ENCODE measurements around the gene AK5. TPM values are rescaled to one million over a fixed set of nuclear protein-coding genes. Genes with fewer than 3 reads are reported as not detected.

The AK5 gene
- total RNA-seq, 4 donors from 2014 or later, result 0.17 to 1.6 (median 0.56) TPM; not detected in 1

DNA sequence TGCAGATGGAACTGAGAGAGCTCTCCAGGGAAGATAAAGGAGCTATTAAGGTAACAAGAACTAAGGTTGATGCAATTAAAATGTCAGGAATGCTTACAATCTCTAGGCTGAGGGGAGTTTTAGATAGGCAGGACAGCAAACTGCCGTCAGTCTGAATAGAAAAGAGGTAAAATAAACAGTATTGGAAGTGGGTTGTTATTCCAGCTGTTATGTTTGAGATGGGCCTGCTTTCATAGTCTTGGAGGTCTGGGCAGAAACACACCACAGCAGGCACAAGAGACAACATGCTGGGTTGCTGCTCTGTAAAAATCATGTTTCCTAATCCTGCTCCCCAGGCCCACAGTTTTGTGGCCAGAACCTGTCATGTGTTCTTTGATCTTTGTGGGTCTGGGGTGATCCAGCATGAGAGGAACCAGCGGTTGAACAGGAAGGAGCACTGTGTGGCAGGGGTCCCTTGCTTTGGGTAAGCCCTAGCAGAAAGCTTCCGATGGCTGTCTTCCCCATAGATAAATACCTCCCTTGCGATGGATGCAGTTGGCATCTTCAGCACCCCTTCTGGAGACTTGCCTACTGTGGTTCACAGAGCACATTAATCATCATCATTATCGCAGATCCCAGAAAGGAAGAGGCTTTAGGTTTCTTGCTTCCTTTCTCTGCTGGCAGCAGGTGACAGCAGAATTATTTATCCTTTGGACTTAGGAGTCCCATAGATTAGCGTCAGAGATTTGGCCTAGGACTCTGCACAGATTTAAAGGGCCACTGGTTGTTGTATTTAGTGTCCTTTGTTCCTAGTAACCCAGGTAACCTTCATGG is 97.1 kb downstream of the AK5 start:
- Histone ChIP-seq H3K27me3 (no peaks in the 10 kb centered on the region), H3K4me3 (replicated peaks in 1 of 3) (no peak overlapping the region), H3K4me1 (no peaks in the 10 kb centered on the region), H3K36me3 (no peaks in the 10 kb centered on the region), H3K9me3 (no peaks in the 10 kb centered on the region), H3K27ac (no peak overlapping the region)
- intact Hi-C loops (cut with DNase I), result no loop called here
- 50 to 62% methylated on average over 6 of the region's 6 CpGs for WGBS, 2 donors
- no peak for DNase-seq
- TF ChIP-seq POLR2A (IDR thresholded peaks at IDR 0.05), result no peak
- TF ChIP-seq, protein P1, sequence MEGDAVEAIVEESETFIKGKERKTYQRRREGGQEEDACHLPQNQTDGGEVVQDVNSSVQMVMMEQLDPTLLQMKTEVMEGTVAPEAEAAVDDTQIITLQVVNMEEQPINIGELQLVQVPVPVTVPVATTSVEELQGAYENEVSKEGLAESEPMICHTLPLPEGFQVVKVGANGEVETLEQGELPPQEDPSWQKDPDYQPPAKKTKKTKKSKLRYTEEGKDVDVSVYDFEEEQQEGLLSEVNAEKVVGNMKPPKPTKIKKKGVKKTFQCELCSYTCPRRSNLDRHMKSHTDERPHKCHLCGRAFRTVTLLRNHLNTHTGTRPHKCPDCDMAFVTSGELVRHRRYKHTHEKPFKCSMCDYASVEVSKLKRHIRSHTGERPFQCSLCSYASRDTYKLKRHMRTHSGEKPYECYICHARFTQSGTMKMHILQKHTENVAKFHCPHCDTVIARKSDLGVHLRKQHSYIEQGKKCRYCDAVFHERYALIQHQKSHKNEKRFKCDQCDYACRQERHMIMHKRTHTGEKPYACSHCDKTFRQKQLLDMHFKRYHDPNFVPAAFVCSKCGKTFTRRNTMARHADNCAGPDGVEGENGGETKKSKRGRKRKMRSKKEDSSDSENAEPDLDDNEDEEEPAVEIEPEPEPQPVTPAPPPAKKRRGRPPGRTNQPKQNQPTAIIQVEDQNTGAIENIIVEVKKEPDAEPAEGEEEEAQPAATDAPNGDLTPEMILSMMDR (IDR thresholded peaks at IDR 0.05), result no peak

DNA sequence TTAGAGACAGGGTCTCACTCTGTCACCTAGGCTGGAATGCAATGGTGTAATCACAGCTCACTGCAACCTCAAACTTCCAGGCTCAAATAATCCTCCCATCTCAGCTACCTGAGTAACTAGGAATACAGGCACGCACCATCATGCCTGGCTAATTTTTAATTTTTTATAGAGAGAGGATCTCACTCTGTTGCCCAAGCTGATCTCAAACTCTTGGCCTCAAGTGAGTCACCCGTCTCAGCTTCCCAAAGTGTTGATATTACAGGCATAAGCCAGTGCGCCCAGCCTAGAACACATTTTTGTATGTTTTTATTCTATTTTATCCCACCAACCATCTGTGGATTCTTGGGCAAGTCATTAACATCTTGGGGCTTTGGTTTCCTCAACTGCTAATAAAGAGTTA is 100.5 kb downstream of the AK5 start:
- WGBS, 2 donors, result 92% methylated on average over 3 of the region's 3 CpGs
- H3K27me3 ChIP-seq, result no peaks in the 10 kb centered on the region
- H3K27ac ChIP-seq, result no peak overlapping the region
- TF ChIP-seq, protein P1 (IDR thresholded peaks at IDR 0.05), result no peak
- no peak for TF ChIP-seq POLR2A (IDR thresholded peaks at IDR 0.05)
- intact Hi-C loops (cut with DNase I), result no loop called here
- H3K9me3 ChIP-seq, result no peaks in the 10 kb centered on the region
- DNase-seq, result no peak
- no peaks in the 10 kb centered on the region for H3K36me3 ChIP-seq
- no peak overlapping the region for H3K4me3 ChIP-seq (replicated peaks in 1 of 3)
- no peaks in the 10 kb centered on the region for H3K4me1 ChIP-seq

DNA sequence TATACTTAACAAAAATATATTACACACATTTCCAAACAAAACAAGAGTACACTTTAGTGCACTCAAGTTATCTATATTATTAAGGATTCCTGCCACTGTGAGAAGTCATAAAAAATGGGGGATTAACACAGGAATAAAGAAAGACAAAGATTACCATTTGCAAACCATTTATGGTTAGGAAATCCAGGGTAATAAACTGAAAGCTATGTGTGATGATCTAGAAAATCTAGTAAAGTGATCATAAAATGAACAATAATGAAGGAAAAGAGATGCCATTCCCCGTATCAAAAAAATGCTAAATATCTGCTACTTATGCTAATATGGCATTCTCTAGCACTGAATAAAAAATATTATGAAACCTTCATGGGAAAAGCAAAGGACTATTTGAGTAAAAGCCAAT is 101.4 kb downstream of the AK5 start:
- Histone ChIP-seq H3K36me3 (no peaks in the 10 kb centered on the region), H3K27ac (no peak overlapping the region), H3K4me3 (replicated peaks in 1 of 3) (no peak overlapping the region), H3K27me3 (no peaks in the 10 kb centered on the region), H3K9me3 (no peaks in the 10 kb centered on the region), H3K4me1 (no peaks in the 10 kb centered on the region)
- no peak for DNase-seq
- WGBS, 2 donors, result 80 to 87% methylated on average over 1 of the region's 1 CpG
- TF ChIP-seq, protein P1 (IDR thresholded peaks at IDR 0.05), result no peak
- no peak for TF ChIP-seq POLR2A (IDR thresholded peaks at IDR 0.05)
- intact Hi-C loops (cut with DNase I), result no loop called here

- H3K9me3 ChIP-seq, result no peaks in the 10 kb centered on the region
- no peak for DNase-seq
Observed at GRCh38 chr1:77385551-77385950, 103.7 kb downstream of the AK5 start.

DNA sequence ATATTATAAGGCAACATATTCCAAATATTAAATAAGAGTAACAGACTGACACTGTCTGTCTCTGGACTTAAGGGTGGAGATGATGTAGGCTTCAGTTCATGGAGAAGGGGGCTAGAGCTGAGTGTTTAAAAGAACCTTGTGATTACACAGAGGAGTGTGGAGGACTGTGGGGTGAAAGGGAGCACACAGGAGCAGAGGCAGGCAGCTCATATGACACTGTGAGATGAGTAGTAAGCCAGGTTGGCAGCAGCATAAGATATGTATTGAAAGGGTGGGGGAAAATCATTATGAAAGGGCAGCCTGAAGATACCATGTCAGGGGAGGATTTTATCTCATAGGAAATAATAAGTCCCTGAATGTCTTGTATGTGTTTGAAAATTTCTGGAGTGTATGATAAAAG is 104.5 kb downstream of the AK5 start:
- Histone ChIP-seq H3K27me3 (no peaks in the 10 kb centered on the region), H3K9me3 (no peaks in the 10 kb centered on the region), H3K36me3 (no peaks in the 10 kb centered on the region), H3K4me3 (replicated peaks in 1 of 3) (no peak overlapping the region), H3K27ac (no peak overlapping the region), H3K4me1 (no peaks in the 10 kb centered on the region)
- DNase-seq, result no peak
- intact Hi-C loops (cut with DNase I), result no loop called here
- TF ChIP-seq POLR2A (IDR thresholded peaks at IDR 0.05), result no peak
- TF ChIP-seq, protein P1 (IDR thresholded peaks at IDR 0.05), result no peak

More at GRCh38 chr1:77385551-77385950, 103.7 kb downstream of the AK5 start:
- 89 to 92% methylated on average over 3 of the region's 3 CpGs for WGBS, 2 donors
- Histone ChIP-seq H3K4me1 (no peaks in the 10 kb centered on the region), H3K27ac (no peak overlapping the region), H3K27me3 (no peaks in the 10 kb centered on the region), H3K4me3 (replicated peaks in 1 of 3) (no peak overlapping the region), H3K36me3 (no peaks in the 10 kb centered on the region)
- intact Hi-C loops (cut with DNase I), result no loop called here
- TF ChIP-seq, protein P1 (IDR thresholded peaks at IDR 0.05), result no peak
